Heart left ventricle (tissue), 13 donors: ENCODE results near the gene CELF4.

ENCODE experiments used
- CTCF ChIP-seq, 12 donors: fragments of 200-600 bp; sonication (generic) in 4 of 12; IDR thresholded peaks; one replicate each; pipeline versions ENCODE4 v1.5.0 to v1.8.0; 2018 to 2022; ENCODE audit warnings: antibody characterized with exemption in 12 of 12, mild to moderate bottlenecking in 5 of 12
- POLR2A ChIP-seq, 2 donors: fragments of 450-650 bp; IDR thresholded peaks; one replicate each; pipeline ENCODE4 v1.6.1; 2017; ENCODE audit warnings: antibody characterized with exemption in 2 of 2, mild to moderate bottlenecking in 2 of 2, moderate library complexity in 2 of 2
- donor health status: ischemic (EF 13 %, LVEDD 7.1; RV severe dilation, severe dysfunction).
- donor health status: DM: no; HTN: yes; CAD: no.
- donor health status: DM: no; HTN: no; CAD: no.
- donor health status: ischemic (EF 25% LVEDD 6.9; RV normal size, moderate dysfunction).
- donor health status: ischemic (EF 25% LVEDD 5.7; RV mildly dilated, moderate dysfunction).
- donor health status: ischemic (EF 35%, LVEDD 5.7; RV mildly dilated, moderate dysfunction).
- donor health status: nonischemic (EF 11% LVEDD 7.7; RV severe dilation, severe dysfunction).
- donor health status: DM: yes; HTN: yes; CAD: no.
- donor health status: PGD.
- donor health status: ischemic (EF 29% LVEDD 5.4; RV normal size, mild dysfunction).
- donor health status: nonischemic (EF 23%, LVEDD 6.1; RV moderate dilation, normal function).

- TF ChIP-seq CTCF (IDR thresholded peaks at IDR 0.05) (no peak), POLR2A (IDR thresholded peaks at IDR 0.05) (no peak)
These were observed 113.6 kb downstream of the CELF4 start for GRCh38 chr18:37452015-37452414.
